OCI-LY3 (cell line): Measurements from ENCODE around the gene FANCC.

ENCODE experiments used
- H2AFZ ChIP-seq: fragments of 200-600, 300-600 bp; shearing (Covaris generic); 2 replicates; pipeline ENCODE4 v1.6.0; 2014; ENCODE audit warnings: antibody characterized with exemption, low read depth, low read length
- H3K27ac ChIP-seq: fragments of 200-600, 300-600 bp; sonication (generic); 2 replicates; pipeline ENCODE4 v1.5.1; 2014; ENCODE audit warnings: mild to moderate bottlenecking, low read length, moderate library complexity, mixed read lengths
- H3K27me3 ChIP-seq: fragments of 200-600, 300-600 bp; sonication (generic); 2 replicates; pipeline ENCODE4 v1.6.1; 2014; ENCODE audit warnings: low read depth, low read length, mixed read lengths
- H3K36me3 ChIP-seq: fragments of 200-600, 300-600 bp; sonication (generic); replicated peaks from 2 replicates; pipeline ENCODE3; 2014; ENCODE audit warnings: low read depth, low read length, mixed read lengths
- H3K4me1 ChIP-seq: fragments of 300-600, 200-600 bp; sonication (generic); 2 replicates; pipeline ENCODE4 v1.6.1; 2014; ENCODE audit warnings: low read length, mixed read lengths
- H3K4me2 ChIP-seq: fragments of 200-600, 300-600 bp; sonication (generic); 2 replicates; pipeline ENCODE4 v1.6.1; 2014; ENCODE audit warnings: low read length, mixed read lengths
- H3K4me3 ChIP-seq: fragments of 300-600, 200-600 bp; sonication (generic); 2 replicates; pipeline ENCODE4 v1.5.1; 2014; ENCODE audit warnings: antibody characterized with exemption, mild to moderate bottlenecking, low read length, moderate library complexity
- H3K79me2 ChIP-seq: fragments of 300-600, 200-600 bp; shearing (Covaris generic); 2 replicates; pipeline ENCODE4 v1.6.1; 2014; ENCODE audit warnings: mild to moderate bottlenecking, low read length, mixed read lengths
- H3K9ac ChIP-seq: fragments of 300-600, 200-600 bp; shearing (Covaris generic); 2 replicates; pipeline ENCODE4 v1.6.0; 2014; ENCODE audit warnings: mild to moderate bottlenecking, low read length, moderate library complexity
- H3K9me3 ChIP-seq: fragments of 200-600, 300-600 bp; shearing (Covaris generic); 2 replicates; pipeline ENCODE4 v1.6.1; 2014; ENCODE audit warnings: low read length, mixed read lengths; ENCODE audit not compliant: insufficient read depth
- H4K20me1 ChIP-seq: fragments of 200-600, 300-600 bp; sonication (generic); 2 replicates; pipeline ENCODE4 v1.6.1; 2016; ENCODE audit warnings: low read length, mixed read lengths; ENCODE audit not compliant: insufficient read depth
- EZH2phosphoT487 ChIP-seq: fragments of 200-600 bp; shearing (Covaris generic); IDR thresholded peaks from 2 replicates; pipeline ENCODE4 v1.6.1; 2018; ENCODE audit warnings: antibody characterized with exemption, mixed run types, low read depth
- TF ChIP-seq, protein P1 (sequence below): fragments of 200-600, 300-600 bp; sonication (generic); IDR thresholded peaks from 2 replicates; pipeline ENCODE4 v1.5.1; 2014; ENCODE audit warnings: antibody characterized with exemption, low read length, low read depth

The FANCC gene

DNA sequence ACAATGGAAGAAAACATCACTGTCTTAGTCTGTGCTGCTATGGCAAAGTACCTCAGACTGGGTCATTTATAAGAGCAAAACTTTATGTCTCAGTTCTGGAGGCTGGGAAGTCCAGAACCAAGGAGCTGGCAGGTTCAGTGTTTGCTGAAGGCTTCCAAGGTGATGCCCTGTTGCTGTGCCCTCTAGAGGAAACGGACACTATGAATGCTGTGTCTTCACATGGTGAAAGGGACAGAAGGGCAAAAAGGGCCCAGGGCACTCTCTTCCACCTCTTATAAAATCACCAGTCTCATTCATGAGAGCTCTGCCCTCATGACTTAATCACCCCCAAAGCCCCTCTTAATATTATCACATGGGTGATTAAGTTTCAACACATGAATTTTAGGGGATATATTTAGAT is 143.5 kb downstream of the FANCC start:
- H3K4me2 ChIP-seq: no peak overlapping the region
- H3K36me3 ChIP-seq: no peaks in the 10 kb centered on the region
- peaks cover 17% of the 10 kb centered on the region for H3K4me1 ChIP-seq
- no peaks in the 10 kb centered on the region for H4K20me1 ChIP-seq
- no peaks in the 10 kb centered on the region for H3K79me2 ChIP-seq
- no peak overlapping the region for H2AFZ ChIP-seq
- H3K27ac ChIP-seq: no peak overlapping the region
- TF ChIP-seq EZH2phosphoT487: no peak
- TF ChIP-seq, protein P1, sequence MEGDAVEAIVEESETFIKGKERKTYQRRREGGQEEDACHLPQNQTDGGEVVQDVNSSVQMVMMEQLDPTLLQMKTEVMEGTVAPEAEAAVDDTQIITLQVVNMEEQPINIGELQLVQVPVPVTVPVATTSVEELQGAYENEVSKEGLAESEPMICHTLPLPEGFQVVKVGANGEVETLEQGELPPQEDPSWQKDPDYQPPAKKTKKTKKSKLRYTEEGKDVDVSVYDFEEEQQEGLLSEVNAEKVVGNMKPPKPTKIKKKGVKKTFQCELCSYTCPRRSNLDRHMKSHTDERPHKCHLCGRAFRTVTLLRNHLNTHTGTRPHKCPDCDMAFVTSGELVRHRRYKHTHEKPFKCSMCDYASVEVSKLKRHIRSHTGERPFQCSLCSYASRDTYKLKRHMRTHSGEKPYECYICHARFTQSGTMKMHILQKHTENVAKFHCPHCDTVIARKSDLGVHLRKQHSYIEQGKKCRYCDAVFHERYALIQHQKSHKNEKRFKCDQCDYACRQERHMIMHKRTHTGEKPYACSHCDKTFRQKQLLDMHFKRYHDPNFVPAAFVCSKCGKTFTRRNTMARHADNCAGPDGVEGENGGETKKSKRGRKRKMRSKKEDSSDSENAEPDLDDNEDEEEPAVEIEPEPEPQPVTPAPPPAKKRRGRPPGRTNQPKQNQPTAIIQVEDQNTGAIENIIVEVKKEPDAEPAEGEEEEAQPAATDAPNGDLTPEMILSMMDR: no peak
- no peaks in the 10 kb centered on the region for H3K27me3 ChIP-seq
- H3K9ac ChIP-seq: no peak overlapping the region
- no peaks in the 10 kb centered on the region for H3K9me3 ChIP-seq
- no peak overlapping the region for H3K4me3 ChIP-seq

GRCh38 chr9:95171596-95171995 is 145.9 kb downstream of the FANCC start:
- no peaks in the 10 kb centered on the region for H3K27me3 ChIP-seq
- H3K27ac ChIP-seq: peak overlapping the region; percentile 18; the same call in 1 of the 2 replicates
- peak overlapping the region; percentile 20; the same call in 1 of the 2 replicates for H3K4me3 ChIP-seq
- H3K79me2 ChIP-seq: no peaks in the 10 kb centered on the region
- H3K4me2 ChIP-seq: peak overlapping the region; percentile 58
- TF ChIP-seq, protein P1: no peak
- no peak for TF ChIP-seq EZH2phosphoT487
- H3K9ac ChIP-seq: no peak overlapping the region
- peaks cover 17% of the 10 kb centered on the region for H3K4me1 ChIP-seq
- no peak overlapping the region for H2AFZ ChIP-seq
- no peaks in the 10 kb centered on the region for H3K9me3 ChIP-seq
- H3K36me3 ChIP-seq: peaks cover 4% of the 10 kb centered on the region
- H4K20me1 ChIP-seq: no peaks in the 10 kb centered on the region

DNA sequence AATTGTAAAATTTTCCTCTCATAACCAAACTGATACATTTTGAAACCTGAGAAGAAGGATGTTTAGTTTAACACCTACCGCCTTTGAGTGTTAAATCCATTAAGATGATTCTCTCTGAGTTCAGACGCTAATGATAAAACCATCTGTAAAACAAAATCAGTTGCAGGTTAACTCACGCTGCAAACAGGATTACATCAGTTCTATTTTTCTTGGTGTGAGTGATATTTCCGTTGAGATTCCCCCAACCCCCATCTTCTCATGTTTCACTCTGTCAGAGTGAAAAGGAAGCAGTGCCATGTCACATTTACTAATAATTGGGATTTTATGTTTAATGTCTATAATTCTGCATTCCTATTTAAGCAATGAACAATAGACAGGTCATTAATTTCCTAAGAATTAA is 146.5 kb downstream of the FANCC start:
- H3K9ac ChIP-seq: no peak overlapping the region
- peak overlapping the region; percentile 20 for H3K4me3 ChIP-seq
- H3K79me2 ChIP-seq: no peaks in the 10 kb centered on the region
- H3K4me2 ChIP-seq: peak overlapping the region; percentile 58
- H3K36me3 ChIP-seq: peaks cover 4% of the 10 kb centered on the region
- peaks cover 17% of the 10 kb centered on the region for H3K4me1 ChIP-seq
- no peaks in the 10 kb centered on the region for H4K20me1 ChIP-seq
- no peak overlapping the region for H2AFZ ChIP-seq
- H3K9me3 ChIP-seq: no peaks in the 10 kb centered on the region
- TF ChIP-seq, protein P1: no peak
- H3K27me3 ChIP-seq: no peaks in the 10 kb centered on the region
- peak overlapping the region; percentile 18 for H3K27ac ChIP-seq

- Histone ChIP-seq H3K4me3 (no peak overlapping the region), H3K36me3 (peaks cover 4% of the 10 kb centered on the region), H3K27me3 (no peaks in the 10 kb centered on the region), H3K9ac (no peak overlapping the region), H4K20me1 (no peaks in the 10 kb centered on the region), H3K79me2 (no peaks in the 10 kb centered on the region), H3K4me2 (no peak overlapping the region), H2AFZ (no peak overlapping the region), H3K4me1 (peaks cover 17% of the 10 kb centered on the region), H3K27ac (no peak overlapping the region), H3K9me3 (no peaks in the 10 kb centered on the region)
- TF ChIP-seq EZH2phosphoT487: no peak
- TF ChIP-seq, protein P1: peak; percentile 76
These were observed 149.5 kb downstream of the FANCC start for GRCh38 chr9:95167998-95168397.
